ENCODE results near the gene PTPN2. TPM values are rescaled to one million over a fixed set of nuclear protein-coding genes. Genes with fewer than 3 reads are reported as not detected.

The PTPN2 gene
- total and polyA plus RNA-seq, 2 experiments from 2014 or later = 49.9 to 65.5 TPM

DNA sequence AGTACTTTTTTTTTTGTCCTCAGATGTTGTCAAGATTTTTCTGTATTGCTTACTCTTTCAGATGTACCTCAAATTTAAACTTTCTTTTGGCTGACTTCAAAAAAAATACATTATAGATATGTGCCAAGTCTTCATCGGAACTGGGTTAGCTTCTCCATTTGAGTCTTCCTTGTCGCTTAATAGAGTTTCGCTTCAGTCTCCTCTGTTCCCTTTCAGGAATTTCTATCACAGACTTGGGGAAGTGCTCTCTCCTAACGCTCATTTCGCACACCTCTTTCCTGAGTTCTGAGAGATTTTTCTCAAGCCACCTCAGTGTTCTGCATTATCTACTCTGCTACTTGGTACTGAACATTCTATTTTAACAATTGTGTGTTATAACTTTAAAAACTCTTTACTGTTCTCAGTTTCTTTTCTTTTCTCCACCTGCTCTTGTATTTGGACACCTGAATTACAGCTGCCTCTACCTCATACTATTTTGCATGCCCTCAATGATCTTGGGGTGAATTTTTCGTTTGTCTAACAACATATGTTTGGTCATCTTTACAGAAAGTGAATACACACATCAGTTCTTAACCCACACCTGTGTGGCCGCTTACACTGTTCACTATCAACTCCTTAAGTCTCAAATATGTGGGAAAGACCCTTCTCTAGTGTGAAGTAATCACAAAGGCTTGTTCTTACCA lies 16.5 kb downstream of the PTPN2 start:
- Histone ChIP-seq H3K4me3 (no peak overlapping the region), H4K20me1 (replicated peaks; ENCODE audit: insufficient read depth) (peaks cover 11% of the 10 kb centered on the region; the same call in 1 of the 2 replicates), H3K9me2 (ENCODE audit: insufficient read depth) (no peaks in the 10 kb centered on the region), H3K27ac (ENCODE audit: low read depth) (peak overlapping the region; percentile 51; the same call in 1 of the 2 replicates), H3K27me3 (ENCODE audit: insufficient read depth) (no peaks in the 10 kb centered on the region), H3K4me1 (ENCODE audit: insufficient read depth) (peaks cover 5% of the 10 kb centered on the region; the same call in 1 of the 2 replicates), H3K4me2 (no peak overlapping the region), H3K36me3 (ENCODE audit: insufficient read depth) (no peaks in the 10 kb centered on the region; the same call in 1 of the 2 replicates), H3F3A (replicated peaks; ENCODE audit: low read depth) (no peaks in the 10 kb centered on the region), H2AFZ (no peak overlapping the region), H3K79me2 (replicated peaks; ENCODE audit: insufficient read depth) (peaks cover 93% of the 10 kb centered on the region)
- peaks cover 1% of the 10 kb centered on the region for H3K27me3 Mint-ChIP-seq (ENCODE audit: insufficient read depth, low read depth, poor library complexity)
- TF ChIP-seq JUNB (IDR thresholded peaks at IDR 0.05; ENCODE audit: unreplicated experiment) (no peak), POLR2AphosphoS5 (IDR thresholded peaks at IDR 0.05; ENCODE audit: low read depth) (no peak), STAT1 (IDR thresholded peaks at IDR 0.05; ENCODE audit: unreplicated experiment) (no peak), ZNF114 (CRISPR knock-in tag; IDR thresholded peaks at IDR 0.05) (no peak), CREB1 (CRISPR knock-in tag; IDR thresholded peaks at IDR 0.05; ENCODE audit: low read depth) (no peak), NANOG (IDR thresholded peaks at IDR 0.05; ENCODE audit: borderline replicate concordance) (no peak), ZNF462 (CRISPR knock-in tag; IDR thresholded peaks at IDR 0.05) (no peak), ETS1 (IDR thresholded peaks at IDR 0.05) (no peak)
- TF ChIP-seq, protein P1, sequence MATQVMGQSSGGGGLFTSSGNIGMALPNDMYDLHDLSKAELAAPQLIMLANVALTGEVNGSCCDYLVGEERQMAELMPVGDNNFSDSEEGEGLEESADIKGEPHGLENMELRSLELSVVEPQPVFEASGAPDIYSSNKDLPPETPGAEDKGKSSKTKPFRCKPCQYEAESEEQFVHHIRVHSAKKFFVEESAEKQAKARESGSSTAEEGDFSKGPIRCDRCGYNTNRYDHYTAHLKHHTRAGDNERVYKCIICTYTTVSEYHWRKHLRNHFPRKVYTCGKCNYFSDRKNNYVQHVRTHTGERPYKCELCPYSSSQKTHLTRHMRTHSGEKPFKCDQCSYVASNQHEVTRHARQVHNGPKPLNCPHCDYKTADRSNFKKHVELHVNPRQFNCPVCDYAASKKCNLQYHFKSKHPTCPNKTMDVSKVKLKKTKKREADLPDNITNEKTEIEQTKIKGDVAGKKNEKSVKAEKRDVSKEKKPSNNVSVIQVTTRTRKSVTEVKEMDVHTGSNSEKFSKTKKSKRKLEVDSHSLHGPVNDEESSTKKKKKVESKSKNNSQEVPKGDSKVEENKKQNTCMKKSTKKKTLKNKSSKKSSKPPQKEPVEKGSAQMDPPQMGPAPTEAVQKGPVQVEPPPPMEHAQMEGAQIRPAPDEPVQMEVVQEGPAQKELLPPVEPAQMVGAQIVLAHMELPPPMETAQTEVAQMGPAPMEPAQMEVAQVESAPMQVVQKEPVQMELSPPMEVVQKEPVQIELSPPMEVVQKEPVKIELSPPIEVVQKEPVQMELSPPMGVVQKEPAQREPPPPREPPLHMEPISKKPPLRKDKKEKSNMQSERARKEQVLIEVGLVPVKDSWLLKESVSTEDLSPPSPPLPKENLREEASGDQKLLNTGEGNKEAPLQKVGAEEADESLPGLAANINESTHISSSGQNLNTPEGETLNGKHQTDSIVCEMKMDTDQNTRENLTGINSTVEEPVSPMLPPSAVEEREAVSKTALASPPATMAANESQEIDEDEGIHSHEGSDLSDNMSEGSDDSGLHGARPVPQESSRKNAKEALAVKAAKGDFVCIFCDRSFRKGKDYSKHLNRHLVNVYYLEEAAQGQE (IDR thresholded peaks at IDR 0.05; ENCODE audit: unreplicated experiment) = no peak
- TF ChIP-seq, protein P2, sequence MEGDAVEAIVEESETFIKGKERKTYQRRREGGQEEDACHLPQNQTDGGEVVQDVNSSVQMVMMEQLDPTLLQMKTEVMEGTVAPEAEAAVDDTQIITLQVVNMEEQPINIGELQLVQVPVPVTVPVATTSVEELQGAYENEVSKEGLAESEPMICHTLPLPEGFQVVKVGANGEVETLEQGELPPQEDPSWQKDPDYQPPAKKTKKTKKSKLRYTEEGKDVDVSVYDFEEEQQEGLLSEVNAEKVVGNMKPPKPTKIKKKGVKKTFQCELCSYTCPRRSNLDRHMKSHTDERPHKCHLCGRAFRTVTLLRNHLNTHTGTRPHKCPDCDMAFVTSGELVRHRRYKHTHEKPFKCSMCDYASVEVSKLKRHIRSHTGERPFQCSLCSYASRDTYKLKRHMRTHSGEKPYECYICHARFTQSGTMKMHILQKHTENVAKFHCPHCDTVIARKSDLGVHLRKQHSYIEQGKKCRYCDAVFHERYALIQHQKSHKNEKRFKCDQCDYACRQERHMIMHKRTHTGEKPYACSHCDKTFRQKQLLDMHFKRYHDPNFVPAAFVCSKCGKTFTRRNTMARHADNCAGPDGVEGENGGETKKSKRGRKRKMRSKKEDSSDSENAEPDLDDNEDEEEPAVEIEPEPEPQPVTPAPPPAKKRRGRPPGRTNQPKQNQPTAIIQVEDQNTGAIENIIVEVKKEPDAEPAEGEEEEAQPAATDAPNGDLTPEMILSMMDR (conservative IDR thresholded peaks at IDR 0.05; ENCODE audit: low read depth in 2 of 2) = no peak
- peaks cover 3% of the 10 kb centered on the region; the same call in 2 of the 3 replicates for H3K9me3 Mint-ChIP-seq
- no peak overlapping the region for H3K4me3 Mint-ChIP-seq
- ATAC-seq = no peak
- H3K36me3 Mint-ChIP-seq (ENCODE audit: low read depth) = peaks cover 7% of the 10 kb centered on the region; the same call in 2 of the 3 replicates
- no peak overlapping the region for H3K27ac Mint-ChIP-seq
- DNase-seq (ENCODE audit: low spot score) = no peak
- peaks cover 8% of the 10 kb centered on the region for H3K4me1 Mint-ChIP-seq

Measured in GM23338 (cell line).